ENCODE data around the gene SLC13A3.

Gene SLC13A3

GRCh38 chr20:46607849-46608497 is 43.3 kb downstream of the SLC13A3 start:
- in situ Hi-C loops (cut with MboI; ENCODE audit: low sequenced_read_pairs) = no loop called here

GRCh38 chr20:46607191-46607848 is 43.9 kb downstream of the SLC13A3 start:
- in situ Hi-C loops (cut with MboI; ENCODE audit: low sequenced_read_pairs) = no loop called here

GRCh38 chr20:46606817-46607190 is 44.5 kb downstream of the SLC13A3 start:
- in situ Hi-C loops (cut with MboI; ENCODE audit: low sequenced_read_pairs) = no loop called here

GRCh38 chr20:46605978-46606816 is 45.1 kb downstream of the SLC13A3 start:
- in situ Hi-C loops (cut with MboI; ENCODE audit: low sequenced_read_pairs) = no loop called here

GRCh38 chr20:46605181-46605580 is 46.1 kb downstream of the SLC13A3 start:
- in situ Hi-C loops (cut with MboI; ENCODE audit: low sequenced_read_pairs) = no loop called here

- in situ Hi-C loops (cut with MboI; ENCODE audit: low sequenced_read_pairs) = no loop called here
Measured at GRCh38 chr20:46604551-46605133, 46.6 kb downstream of the SLC13A3 start.

- in situ Hi-C loops (cut with MboI; ENCODE audit: low sequenced_read_pairs) = no loop called here
Measured at GRCh38 chr20:46602429-46602828, 48.8 kb downstream of the SLC13A3 start.

GRCh38 chr20:46601603-46602122 is 49.6 kb downstream of the SLC13A3 start:
- in situ Hi-C loops (cut with MboI; ENCODE audit: low sequenced_read_pairs) = no loop called here

- in situ Hi-C loops (cut with MboI; ENCODE audit: low sequenced_read_pairs) = no loop called here
Measured at GRCh38 chr20:46600286-46600752, 50.9 kb downstream of the SLC13A3 start.

- in situ Hi-C loops (cut with MboI; ENCODE audit: low sequenced_read_pairs) = no loop called here
Measured at GRCh38 chr20:46599227-46599987, 51.9 kb downstream of the SLC13A3 start.

GRCh38 chr20:46595933-46596332 is 55.3 kb downstream of the SLC13A3 start:
- in situ Hi-C loops (cut with MboI; ENCODE audit: low sequenced_read_pairs) = no loop called here

- in situ Hi-C loops (cut with MboI; ENCODE audit: low sequenced_read_pairs) = no loop called here
Measured at GRCh38 chr20:46594725-46595124, 56.5 kb downstream of the SLC13A3 start.

GRCh38 chr20:46592580-46593362 is 58.5 kb downstream of the SLC13A3 start:
- in situ Hi-C loops (cut with MboI; ENCODE audit: low sequenced_read_pairs) = no loop called here

GRCh38 chr20:46590443-46590842 is 60.8 kb downstream of the SLC13A3 start:
- in situ Hi-C loops (cut with MboI; ENCODE audit: low sequenced_read_pairs) = no loop called here

- in situ Hi-C loops (cut with MboI; ENCODE audit: low sequenced_read_pairs) = no loop called here
Measured at GRCh38 chr20:46588532-46589511, 62.4 kb downstream of the SLC13A3 start.

GRCh38 chr20:46587986-46588385 is 63.3 kb downstream of the SLC13A3 start:
- in situ Hi-C loops (cut with MboI; ENCODE audit: low sequenced_read_pairs) = no loop called here

GRCh38 chr20:46586724-46587123 is 64.5 kb downstream of the SLC13A3 start:
- in situ Hi-C loops (cut with MboI; ENCODE audit: low sequenced_read_pairs) = no loop called here

GRCh38 chr20:46584508-46584907 is 66.8 kb downstream of the SLC13A3 start:
- in situ Hi-C loops (cut with MboI; ENCODE audit: low sequenced_read_pairs) = no loop called here
